IPS DF 4.7 (cell line): ENCODE results near the gene TRIM28.
"Not testable (repeated sequence)": the region's sequence is repeated elsewhere in the genome, so short reads cannot be mapped to it uniquely, and the experiment has no call there.

Experiments used
- DNase-seq: peaks from one replicate; pipeline ENCODE4 v3.0.0-alpha.2; 2013; ENCODE audit warnings: low spot score; ENCODE audit errors: extremely low read depth

The TRIM28 gene

GRCh38 chr19:58519087-58519354, 24.8 kb upstream of the TRIM28 start:
- no peak for DNase-seq

GRCh38 chr19:58519355-58520256, 24.3 kb upstream of the TRIM28 start, which contains the start of gene ZBTB45:
Gene ZBTB45, minus strand, starts transcription at chr19:58519810. Its CDS starts 2,137 bp downstream, at chr19:58517673.
- peak; percentile 80 for DNase-seq

- no peak for DNase-seq
Observed at GRCh38 chr19:58520257-58520599, 23.6 kb upstream of the TRIM28 start.

GRCh38 chr19:58521651-58522050, 22.2 kb upstream of the TRIM28 start:
- no peak for DNase-seq

- no peak for DNase-seq
Observed at GRCh38 chr19:58522709-58523108, 21.2 kb upstream of the TRIM28 start.

GRCh38 chr19:58529405-58529804, 14.5 kb upstream of the TRIM28 start:
- DNase-seq = no peak

- DNase-seq = no peak
Observed at GRCh38 chr19:58531034-58531840, 12.6 kb upstream of the TRIM28 start.

GRCh38 chr19:58535857-58536256, 8.0 kb upstream of the TRIM28 start:
- no peak for DNase-seq

GRCh38 chr19:58536852-58537798, 6.7 kb upstream of the TRIM28 start:
- DNase-seq = no peak

- DNase-seq = no peak
Observed at GRCh38 chr19:58538257-58539168, 5.4 kb upstream of the TRIM28 start.

GRCh38 chr19:58539169-58539559, 4.7 kb upstream of the TRIM28 start:
- DNase-seq = not testable (repeated sequence)

GRCh38 chr19:58542641-58543372, 1.1 kb upstream of the TRIM28 start:
- not testable (repeated sequence) for DNase-seq

GRCh38 chr19:58544591-58545285, 874 bp downstream of the TRIM28 start:
- DNase-seq = no peak

GRCh38 chr19:58545286-58546018, 1.6 kb downstream of the TRIM28 start:
- no peak for DNase-seq

GRCh38 chr19:58546019-58546530, 2.2 kb downstream of the TRIM28 start:
- DNase-seq = no peak

- DNase-seq = no peak
Observed at GRCh38 chr19:58547323-58548312, 3.8 kb downstream of the TRIM28 start.
